Measurements from ENCODE around the gene SAMD4B. TPM values are rescaled to one million over a fixed set of nuclear protein-coding genes. Genes with fewer than 3 reads are reported as not detected.

The SAMD4B gene
- total RNA-seq: 10 to 100 TPM; 59.6 to 63.6 TPM

DNA sequence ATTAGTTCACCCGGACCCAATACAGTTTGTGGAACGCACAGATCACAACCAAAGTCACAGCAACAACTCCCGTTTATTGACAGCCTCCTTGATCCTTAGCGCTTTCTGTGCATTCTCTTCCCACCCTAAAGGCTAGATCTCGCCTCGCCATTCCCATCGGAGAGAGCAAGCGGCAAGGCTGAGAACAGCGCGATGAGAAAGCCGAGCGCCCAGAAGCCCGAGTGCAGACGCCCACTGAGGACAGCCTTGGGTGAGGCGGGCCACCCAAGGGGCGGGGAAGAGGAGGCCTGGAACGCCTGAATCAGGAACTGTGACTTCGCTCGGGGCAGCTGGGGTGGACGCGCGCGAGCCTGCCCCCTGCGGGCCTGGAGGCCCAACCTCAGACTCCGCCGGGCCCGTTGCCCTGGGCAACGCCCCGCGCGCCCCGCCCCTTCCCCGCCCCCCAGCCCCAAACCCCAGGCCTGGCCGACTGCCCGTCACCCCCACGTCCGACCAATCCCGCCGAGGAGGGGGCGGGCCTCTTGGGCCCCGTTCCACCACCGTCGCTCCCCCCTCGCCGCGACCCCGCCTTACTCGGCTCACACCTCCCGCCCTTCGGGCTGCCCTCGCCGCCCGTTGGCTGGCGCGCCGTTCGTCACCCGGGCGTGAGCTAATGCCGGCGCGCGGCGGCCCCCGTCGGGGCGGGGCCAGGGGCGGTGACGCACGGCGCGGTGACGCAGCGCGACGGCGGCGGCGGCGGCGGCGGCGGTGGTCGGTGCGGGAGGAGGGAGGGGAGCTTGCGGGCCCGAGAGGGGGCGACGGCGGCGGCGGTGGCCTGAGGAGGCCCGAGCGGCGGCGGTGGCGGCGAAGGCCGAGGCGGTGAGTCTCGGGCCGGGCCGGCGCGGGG lies at the start of gene SAMD4B:
Gene SAMD4B, plus strand, starts transcription at position 703 of the 886 bp plus-strand sequence. CDS start 14,473 bp downstream, outside the sequence.
- H3K4me1 Mint-ChIP-seq (ENCODE audit: low read depth): peaks cover 79% of the 10 kb centered on the region
- H3K27ac Mint-ChIP-seq: peak within 1 kb of the TSS; percentile 82
- no peaks in the 10 kb centered on the region for H3K9me3 Mint-ChIP-seq
- DNase-seq (peak; percentile 99 to 100), ATAC-seq (replicated peaks in 1 of 2) (peak; percentile 91)
- peak within 1 kb of the TSS; percentile 97 to 98 for H3K4me3 Mint-ChIP-seq
- no peaks in the 10 kb centered on the region for H3K27me3 Mint-ChIP-seq (ENCODE audit: low read depth)
- peaks cover 3 to 11% of the 10 kb centered on the region in 2 donors for H3K36me3 Mint-ChIP-seq (ENCODE audit: insufficient read depth in 2 of 2)

DNA sequence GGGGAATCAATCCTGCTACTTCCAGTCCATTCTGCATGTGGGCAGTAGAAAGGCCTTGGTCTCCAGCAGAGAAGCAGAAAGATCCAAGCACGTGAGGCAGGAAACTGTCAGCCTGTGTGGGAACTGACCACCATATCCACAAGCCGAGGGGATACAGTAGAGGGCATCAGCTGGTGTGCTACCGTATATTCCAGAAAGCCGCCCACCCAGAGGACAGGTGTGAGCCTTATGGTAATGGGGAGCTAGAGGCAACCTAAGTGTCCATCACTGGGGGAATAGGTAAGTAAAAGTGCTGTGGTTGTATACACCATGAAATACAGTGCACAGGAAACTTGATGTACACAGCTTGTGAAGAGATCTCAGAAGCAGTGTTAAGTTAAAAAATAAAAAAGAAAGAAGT lies 48.8 kb upstream of the SAMD4B start:
- H3K27ac Mint-ChIP-seq: no peak overlapping the region
- peaks cover 23% of the 10 kb centered on the region for H3K27me3 Mint-ChIP-seq (ENCODE audit: low read depth)
- H3K4me1 Mint-ChIP-seq (ENCODE audit: low read depth): peaks cover 16% of the 10 kb centered on the region
- no peak overlapping the region for H3K4me3 Mint-ChIP-seq
- no peaks in the 10 kb centered on the region for H3K36me3 Mint-ChIP-seq (ENCODE audit: insufficient read depth in 2 of 2)
- ATAC-seq (replicated peaks in 1 of 2): no peak
- no peak for DNase-seq
- no peaks in the 10 kb centered on the region for H3K9me3 Mint-ChIP-seq

- Mint-ChIP-seq H3K4me3 (no peak within 1 kb of the TSS), H3K9me3 (no peaks in the 10 kb centered on the region), H3K4me1 (ENCODE audit: low read depth) (peaks cover 22% of the 10 kb centered on the region), H3K27me3 (ENCODE audit: low read depth) (peaks cover 14% of the 10 kb centered on the region), H3K27ac (no peak within 1 kb of the TSS), H3K36me3 (ENCODE audit: insufficient read depth in 2 of 2) (no peaks in the 10 kb centered on the region)
- no peak for ATAC-seq (replicated peaks in 1 of 2)
- no peak for DNase-seq
Measured at GRCh38 chr19:39296055-39296645, 46.1 kb upstream of the SAMD4B start, which contains the start of gene IFNL1. Gene IFNL1 (plus strand): TSS chr19:39296407. CDS start chr19:39296422, 15 bp downstream.

DNA sequence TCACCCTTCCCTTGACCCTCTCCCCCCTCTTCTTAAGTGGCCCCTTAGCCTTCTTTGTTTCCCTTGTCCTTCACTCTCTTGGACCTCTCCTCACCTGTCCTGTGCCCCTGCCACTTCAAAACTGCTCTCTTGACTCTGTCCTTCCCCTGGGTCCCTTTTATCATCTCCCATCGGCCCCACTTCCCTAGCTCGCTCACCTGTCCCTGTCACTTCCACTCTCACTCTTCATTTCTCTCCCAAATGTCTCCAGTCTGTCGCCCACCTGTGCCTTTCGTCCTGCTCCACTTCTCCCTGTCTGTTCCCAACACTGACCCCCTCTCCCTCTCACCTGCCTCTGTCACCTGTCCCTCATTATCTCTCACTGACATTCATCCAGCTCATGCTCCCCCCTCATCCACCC lies 45.3 kb upstream of the SAMD4B start:
- H3K27ac Mint-ChIP-seq: no peak overlapping the region
- H3K27me3 Mint-ChIP-seq (ENCODE audit: low read depth): peaks cover 14% of the 10 kb centered on the region
- DNase-seq (no peak), ATAC-seq (replicated peaks in 1 of 2) (no peak)
- H3K4me3 Mint-ChIP-seq: no peak overlapping the region
- H3K9me3 Mint-ChIP-seq: no peaks in the 10 kb centered on the region
- H3K36me3 Mint-ChIP-seq (ENCODE audit: insufficient read depth in 2 of 2): no peaks in the 10 kb centered on the region
- H3K4me1 Mint-ChIP-seq (ENCODE audit: low read depth): peaks cover 22% of the 10 kb centered on the region

DNA sequence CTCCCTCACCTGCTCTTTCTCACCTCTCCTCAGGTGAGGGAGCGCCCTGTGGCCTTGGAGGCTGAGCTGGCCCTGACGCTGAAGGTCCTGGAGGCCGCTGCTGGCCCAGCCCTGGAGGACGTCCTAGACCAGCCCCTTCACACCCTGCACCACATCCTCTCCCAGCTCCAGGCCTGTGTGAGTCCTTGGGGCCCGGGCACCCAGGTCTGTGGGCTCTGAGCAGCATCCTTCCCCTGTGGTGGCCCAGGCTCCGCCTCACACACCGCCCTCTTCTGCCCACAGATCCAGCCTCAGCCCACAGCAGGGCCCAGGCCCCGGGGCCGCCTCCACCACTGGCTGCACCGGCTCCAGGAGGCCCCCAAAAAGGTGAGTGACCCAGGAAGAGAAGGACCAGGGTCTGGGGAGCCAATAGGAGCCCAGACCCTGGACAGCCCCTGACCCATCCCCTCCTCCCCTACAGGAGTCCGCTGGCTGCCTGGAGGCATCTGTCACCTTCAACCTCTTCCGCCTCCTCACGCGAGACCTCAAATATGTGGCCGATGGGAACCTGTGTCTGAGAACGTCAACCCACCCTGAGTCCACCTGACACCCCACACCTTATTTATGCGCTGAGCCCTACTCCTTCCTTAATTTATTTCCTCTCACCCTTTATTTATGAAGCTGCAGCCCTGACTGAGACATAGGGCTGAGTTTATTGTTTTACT lies 44.1 kb upstream of the SAMD4B start:
- ATAC-seq (replicated peaks in 1 of 2) (peak; percentile 90 to 93), DNase-seq (peak; percentile 71 to 76)
- Mint-ChIP-seq H3K27me3 (ENCODE audit: low read depth) (peaks cover 14% of the 10 kb centered on the region), H3K4me1 (ENCODE audit: low read depth) (peaks cover 22% of the 10 kb centered on the region), H3K36me3 (ENCODE audit: insufficient read depth in 2 of 2) (no peaks in the 10 kb centered on the region), H3K27ac (peak overlapping the region; percentile 35), H3K9me3 (no peaks in the 10 kb centered on the region), H3K4me3 (peak overlapping the region; percentile 61 to 67)

DNA sequence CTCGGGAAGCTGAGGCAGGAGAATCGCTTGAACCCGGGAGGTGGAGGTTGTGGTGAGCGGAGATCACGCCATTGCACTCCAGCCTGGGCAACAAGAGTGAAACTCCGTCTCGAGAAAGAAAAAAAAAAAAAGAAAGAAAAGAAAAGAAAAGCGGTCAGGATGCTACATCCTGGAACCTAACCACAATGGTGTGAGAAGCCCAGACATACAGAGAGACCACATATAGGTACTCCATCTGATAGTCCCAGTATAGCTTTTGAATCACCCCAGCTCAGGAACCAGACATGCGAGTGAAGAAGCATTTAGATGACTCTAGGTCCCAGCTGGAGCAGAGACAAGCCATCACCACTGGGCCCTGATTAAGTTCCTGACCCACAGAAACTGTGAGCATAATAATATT lies 42.8 kb upstream of the SAMD4B start:
- H3K36me3 Mint-ChIP-seq (ENCODE audit: insufficient read depth in 2 of 2): no peaks in the 10 kb centered on the region
- DNase-seq: peak in 1 of 2 donors; percentile 9
- ATAC-seq (replicated peaks in 1 of 2): peak; percentile 67 to 70
- H3K4me1 Mint-ChIP-seq (ENCODE audit: low read depth): peaks cover 22% of the 10 kb centered on the region
- no peaks in the 10 kb centered on the region for H3K9me3 Mint-ChIP-seq
- H3K4me3 Mint-ChIP-seq: peak overlapping the region in 1 of 2 donors; percentile 11
- peaks cover 14% of the 10 kb centered on the region for H3K27me3 Mint-ChIP-seq (ENCODE audit: low read depth)
- no peak overlapping the region for H3K27ac Mint-ChIP-seq

DNA sequence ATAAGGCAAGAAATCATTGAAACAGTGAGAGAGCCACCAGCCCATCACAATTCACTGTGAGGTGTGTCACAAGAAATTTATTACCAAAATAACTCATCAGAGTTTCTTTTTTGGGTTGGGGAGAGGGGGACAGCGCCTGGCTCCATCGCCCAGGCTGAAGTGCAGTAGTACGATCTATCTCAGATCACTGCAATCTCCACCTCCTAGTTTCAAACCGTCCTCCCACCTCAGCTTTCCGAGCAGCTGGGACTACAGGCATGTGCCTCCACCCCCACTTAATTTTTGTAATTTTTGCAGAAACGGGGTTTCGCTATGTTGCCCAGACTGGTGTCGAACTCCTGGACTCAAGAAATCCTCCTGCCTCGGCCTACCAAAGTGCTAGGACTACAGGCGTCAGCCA lies 42.4 kb upstream of the SAMD4B start:
- DNase-seq (no peak), ATAC-seq (replicated peaks in 1 of 2) (no peak)
- no peaks in the 10 kb centered on the region for H3K36me3 Mint-ChIP-seq (ENCODE audit: insufficient read depth in 2 of 2)
- H3K27me3 Mint-ChIP-seq (ENCODE audit: low read depth): peaks cover 14% of the 10 kb centered on the region
- no peaks in the 10 kb centered on the region for H3K9me3 Mint-ChIP-seq
- no peak overlapping the region for H3K27ac Mint-ChIP-seq
- peak overlapping the region in 1 of 2 donors; percentile 25 for H3K4me3 Mint-ChIP-seq
- H3K4me1 Mint-ChIP-seq (ENCODE audit: low read depth): peaks cover 22% of the 10 kb centered on the region

GRCh38 chr19:39301021-39301420 lies 41.2 kb upstream of the SAMD4B start:
- Mint-ChIP-seq H3K36me3 (ENCODE audit: insufficient read depth in 2 of 2) (no peaks in the 10 kb centered on the region), H3K4me1 (ENCODE audit: low read depth) (peaks cover 20% of the 10 kb centered on the region), H3K4me3 (no peak overlapping the region), H3K27ac (no peak overlapping the region), H3K27me3 (ENCODE audit: low read depth) (peaks cover 14% of the 10 kb centered on the region), H3K9me3 (no peaks in the 10 kb centered on the region)
- DNase-seq (no peak), ATAC-seq (replicated peaks in 1 of 2) (no peak)

GRCh38 chr19:39301562-39301961 lies 40.7 kb upstream of the SAMD4B start:
- Mint-ChIP-seq H3K4me1 (ENCODE audit: low read depth) (peaks cover 17% of the 10 kb centered on the region), H3K4me3 (no peak overlapping the region), H3K36me3 (ENCODE audit: insufficient read depth in 2 of 2) (no peaks in the 10 kb centered on the region), H3K27me3 (ENCODE audit: low read depth) (peaks cover 14% of the 10 kb centered on the region), H3K27ac (no peak overlapping the region), H3K9me3 (no peaks in the 10 kb centered on the region)
- no peak for ATAC-seq (replicated peaks in 1 of 2)
- DNase-seq: no peak

DNA sequence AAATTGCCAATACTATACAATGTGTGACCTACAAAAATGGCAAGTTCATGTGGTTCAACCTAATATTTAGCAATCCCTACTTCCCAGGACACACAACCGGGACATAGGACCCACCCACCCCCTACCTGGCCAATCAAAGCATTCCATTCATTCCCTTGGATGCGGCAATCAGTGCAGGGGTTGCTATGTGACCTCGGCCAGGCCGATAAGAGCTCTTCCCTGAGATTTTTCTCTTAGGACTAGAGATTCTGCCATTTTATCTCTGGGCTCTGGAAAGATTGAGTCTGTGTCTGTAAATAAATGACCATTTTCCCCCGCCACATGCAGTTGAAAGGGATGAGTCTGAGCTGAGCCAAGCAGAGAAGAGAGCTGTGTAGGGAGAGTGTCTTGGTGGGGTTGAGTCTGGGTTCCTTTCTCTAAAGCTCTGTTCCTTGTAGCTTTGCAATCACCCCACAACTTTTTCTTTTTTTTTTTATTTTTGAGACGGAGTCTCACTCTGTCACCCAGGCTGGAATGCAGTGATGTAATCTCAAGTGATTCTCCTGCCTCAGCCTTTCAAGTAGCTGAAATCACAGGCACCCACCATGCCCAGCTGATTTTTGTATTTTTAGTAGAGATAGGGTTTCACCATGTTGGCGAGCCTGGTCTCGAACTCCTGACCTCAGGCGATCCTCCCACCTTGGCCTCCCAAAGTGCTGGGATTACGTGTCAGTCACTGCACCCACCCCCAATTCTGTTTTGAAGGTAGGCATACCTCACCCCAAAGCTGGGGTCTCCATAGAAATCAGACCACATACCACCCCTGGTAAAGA lies 38.6 kb upstream of the SAMD4B start:
- Mint-ChIP-seq H3K36me3 (ENCODE audit: insufficient read depth in 2 of 2) (no peaks in the 10 kb centered on the region), H3K27me3 (ENCODE audit: low read depth) (no peaks in the 10 kb centered on the region), H3K4me1 (ENCODE audit: low read depth) (peaks cover 4% of the 10 kb centered on the region), H3K4me3 (no peak overlapping the region), H3K27ac (no peak overlapping the region), H3K9me3 (no peaks in the 10 kb centered on the region)
- DNase-seq: no peak
- ATAC-seq (replicated peaks in 1 of 2): no peak

DNA sequence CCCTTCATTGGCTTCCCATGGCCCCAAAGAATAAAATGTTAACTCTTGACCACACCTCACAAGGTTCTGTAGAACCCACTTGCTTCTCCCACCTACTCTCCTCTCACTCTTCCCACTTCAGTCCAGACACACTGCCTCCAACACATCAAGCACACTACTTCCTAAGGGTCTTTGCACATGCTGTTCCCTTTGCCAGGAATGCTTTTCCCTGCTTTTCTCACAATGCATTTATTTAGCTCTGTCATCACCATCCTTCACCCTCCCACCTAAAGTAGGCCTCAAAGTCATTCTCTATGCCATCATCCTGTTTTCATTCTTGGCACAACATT lies 38.1 kb upstream of the SAMD4B start:
- peaks cover 0 to 2% of the 10 kb centered on the region in 2 donors for H3K36me3 Mint-ChIP-seq (ENCODE audit: insufficient read depth in 2 of 2)
- no peaks in the 10 kb centered on the region for H3K4me1 Mint-ChIP-seq (ENCODE audit: low read depth)
- H3K27me3 Mint-ChIP-seq (ENCODE audit: low read depth): no peaks in the 10 kb centered on the region
- ATAC-seq (replicated peaks in 1 of 2) (no peak), DNase-seq (no peak)
- H3K9me3 Mint-ChIP-seq: no peaks in the 10 kb centered on the region
- no peak overlapping the region for H3K4me3 Mint-ChIP-seq
- H3K27ac Mint-ChIP-seq: no peak overlapping the region

- no peaks in the 10 kb centered on the region for H3K27me3 Mint-ChIP-seq (ENCODE audit: low read depth)
- no peak for ATAC-seq (replicated peaks in 1 of 2)
- no peak overlapping the region for H3K4me3 Mint-ChIP-seq
- H3K9me3 Mint-ChIP-seq: no peaks in the 10 kb centered on the region
- peaks cover 1% of the 10 kb centered on the region for H3K4me1 Mint-ChIP-seq (ENCODE audit: low read depth)
- DNase-seq: no peak
- H3K27ac Mint-ChIP-seq: no peak overlapping the region
- peaks cover 0 to 2% of the 10 kb centered on the region in 2 donors for H3K36me3 Mint-ChIP-seq (ENCODE audit: insufficient read depth in 2 of 2)
Measured at GRCh38 chr19:39304701-39305571, 37.3 kb upstream of the SAMD4B start.

All from activated T-cell treated with anti-CD3 and anti-CD28 coated beads, Interleukin-2, amount 50 U/mL, for 72 hours (primary cell).